Measurements from ENCODE around the gene KRTAP1-5. TPM values are rescaled to one million over a fixed set of nuclear protein-coding genes. Genes with fewer than 3 reads are reported as not detected.
"Not testable (repeated sequence)": the region's sequence is repeated elsewhere in the genome, so short reads cannot be mapped to it uniquely, and the experiment has no call there.

Gene KRTAP1-5
- total RNA-seq, 1 experiment from 2014 or later, result not detected

DNA sequence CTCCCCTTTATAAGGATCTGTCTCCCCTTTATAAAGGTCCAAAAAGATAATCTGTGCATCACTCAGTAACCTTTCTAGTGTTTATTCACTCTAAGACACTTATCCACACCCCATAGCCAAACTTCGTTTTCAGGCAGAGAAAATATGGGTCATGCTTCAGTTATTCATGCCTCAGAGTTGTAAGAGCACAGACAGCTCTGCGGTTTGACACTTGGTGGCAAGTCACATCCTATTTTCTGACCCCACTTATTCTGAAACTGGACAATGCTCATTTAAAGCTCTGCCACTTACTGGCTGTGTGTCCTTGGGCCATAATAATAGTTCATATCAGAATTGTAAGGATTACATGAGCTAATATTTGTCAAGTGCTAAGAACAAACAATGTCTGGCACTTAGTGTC, 22.1 kb upstream of the KRTAP1-5 start:
- peak; percentile 68 for DNase-seq (ENCODE audit: low read depth)

DNA sequence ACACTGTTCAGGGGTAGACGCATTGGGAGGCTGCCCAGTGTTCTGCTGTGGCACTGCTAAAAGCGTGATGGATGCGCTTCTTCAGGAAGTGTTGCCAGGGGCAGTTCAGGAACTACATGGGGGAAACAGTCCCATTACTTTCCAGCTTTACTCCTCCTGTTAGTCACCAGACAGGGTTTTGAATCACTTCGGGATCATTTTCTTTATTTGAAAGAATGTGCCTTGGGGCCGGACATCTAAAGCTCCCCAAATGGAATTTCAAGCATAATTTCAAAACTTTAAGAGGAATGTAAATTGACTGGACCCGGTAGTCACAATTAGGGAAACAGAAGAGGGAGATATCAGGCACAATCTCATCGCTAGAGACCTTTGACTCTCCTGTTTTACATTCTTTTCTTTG, 21.4 kb upstream of the KRTAP1-5 start:
- DNase-seq (ENCODE audit: low read depth), result peak; percentile 26

GRCh38 chr17:41046735-41047465, 19.9 kb upstream of the KRTAP1-5 start, which contains the start of gene KRTAP2-1:
Gene KRTAP2-1, minus strand, starts transcription at chr17:41047316. Its CDS starts 49 bp downstream, at chr17:41047267.
- not testable (repeated sequence) for DNase-seq (ENCODE audit: low read depth)

GRCh38 chr17:41042953-41043352, 15.9 kb upstream of the KRTAP1-5 start:
- no peak for DNase-seq (ENCODE audit: low read depth)

GRCh38 chr17:41040783-41041571, 14.0 kb upstream of the KRTAP1-5 start, which contains the start of gene KRTAP1-1:
Gene KRTAP1-1, minus strand, starts transcription at chr17:41041450. Its CDS starts 53 bp downstream, at chr17:41041397.
- DNase-seq (ENCODE audit: low read depth), result not testable (repeated sequence)

GRCh38 chr17:41037853-41038350, 10.9 kb upstream of the KRTAP1-5 start:
- DNase-seq (ENCODE audit: low read depth), result no peak

GRCh38 chr17:41034346-41034935, 7.4 kb upstream of the KRTAP1-5 start, which contains the start of gene KRTAP1-3:
Gene KRTAP1-3, minus strand, starts transcription at chr17:41034874. Its CDS starts 53 bp downstream, at chr17:41034821.
- DNase-seq (ENCODE audit: low read depth), result not testable (repeated sequence)

DNA sequence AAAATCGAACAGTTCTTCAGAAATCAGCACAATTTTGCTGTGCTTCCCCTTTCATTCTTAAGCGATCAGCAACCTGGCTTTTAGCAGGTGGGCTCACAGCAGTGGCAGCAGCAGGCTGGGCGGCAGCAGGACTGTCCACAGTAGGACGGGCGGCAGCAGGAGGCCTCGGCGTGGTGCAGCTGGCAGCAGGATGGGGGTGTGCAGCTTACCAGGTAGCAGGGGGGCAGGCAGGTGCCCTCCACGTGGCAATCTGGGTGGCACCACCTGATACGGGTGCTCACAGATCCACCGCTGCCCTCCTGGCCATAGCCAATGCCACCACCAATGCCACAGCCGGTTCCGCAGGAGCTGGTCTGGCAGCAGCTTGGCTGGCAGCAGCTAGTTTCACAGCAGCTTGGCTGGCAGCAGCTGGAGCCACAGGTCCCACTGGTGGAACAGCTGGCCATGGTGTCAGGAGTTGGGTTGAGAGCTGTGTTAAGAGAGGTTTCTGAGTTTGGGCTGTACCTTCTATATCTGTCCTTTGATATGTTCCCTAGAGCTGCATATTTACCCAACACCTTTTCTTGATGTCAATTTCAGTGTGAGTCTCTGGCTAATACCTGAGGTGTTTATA, 2.7 kb upstream of the KRTAP1-5 start, which contains the start of gene KRTAP1-4:
KRTAP1-4 (minus strand) TSS at position 563 of the 613 bp plus-strand sequence; CDS start at position 446, 117 bp downstream.
- no peak for DNase-seq (ENCODE audit: low read depth)

DNA sequence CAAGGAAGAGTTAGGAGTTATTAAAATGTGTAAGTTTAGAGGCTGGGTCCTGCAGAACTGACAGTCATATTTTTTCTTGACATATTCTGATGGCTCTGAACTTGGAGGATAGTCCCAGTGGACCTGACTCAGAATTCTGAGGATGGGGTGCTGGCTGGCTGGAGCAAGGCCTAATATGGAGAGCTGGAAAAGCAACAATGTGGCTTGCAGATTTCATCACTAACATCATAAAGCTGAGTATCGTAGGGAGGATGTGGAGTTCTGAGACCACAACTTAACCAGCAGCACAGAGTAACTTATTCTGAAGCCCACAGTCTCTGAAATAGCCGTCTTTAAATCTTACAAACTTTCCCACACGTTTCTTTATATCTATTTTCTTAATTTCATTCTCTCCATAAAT, 2.3 kb downstream of the KRTAP1-5 start:
- no peak for DNase-seq (ENCODE audit: low read depth)

DNA sequence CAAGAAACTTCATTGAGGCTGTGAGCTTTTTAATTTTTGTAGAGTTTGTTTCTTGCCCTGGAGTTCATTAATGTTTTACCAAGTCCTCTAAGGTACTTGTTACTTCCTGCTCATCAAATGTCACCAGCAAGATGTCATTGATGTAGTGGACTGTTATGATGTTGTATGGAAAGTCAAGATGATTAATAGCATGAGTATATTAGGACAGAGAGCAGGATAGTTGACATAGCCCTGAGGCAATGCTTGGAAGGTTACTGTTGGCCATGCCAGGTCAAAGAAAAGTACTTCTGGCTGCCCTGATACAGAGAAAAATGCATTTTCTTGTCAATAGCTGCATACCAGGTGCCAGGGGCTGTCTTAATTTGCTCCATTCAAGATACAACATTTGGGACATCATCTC, 6.7 kb downstream of the KRTAP1-5 start:
- DNase-seq (ENCODE audit: low read depth), result no peak

GRCh38 chr17:41019415-41019814, 7.6 kb downstream of the KRTAP1-5 start:
- DNase-seq (ENCODE audit: low read depth), result no peak

GRCh38 chr17:41018541-41018940, 8.5 kb downstream of the KRTAP1-5 start:
- no peak for DNase-seq (ENCODE audit: low read depth)

GRCh38 chr17:41016578-41017215, 10.3 kb downstream of the KRTAP1-5 start:
- no peak for DNase-seq (ENCODE audit: low read depth)

- DNase-seq (ENCODE audit: low read depth), result no peak
Measured at GRCh38 chr17:41015454-41015853, 11.6 kb downstream of the KRTAP1-5 start.

- no peak for DNase-seq (ENCODE audit: low read depth)
Measured at GRCh38 chr17:41013606-41014005, 13.4 kb downstream of the KRTAP1-5 start.

GRCh38 chr17:41013181-41013580, 13.8 kb downstream of the KRTAP1-5 start:
- DNase-seq (ENCODE audit: low read depth), result no peak

GRCh38 chr17:41012326-41013120, 14.5 kb downstream of the KRTAP1-5 start:
- no peak for DNase-seq (ENCODE audit: low read depth)

- DNase-seq (ENCODE audit: low read depth), result no peak
Measured at GRCh38 chr17:41010441-41010840, 16.6 kb downstream of the KRTAP1-5 start.

DNA sequence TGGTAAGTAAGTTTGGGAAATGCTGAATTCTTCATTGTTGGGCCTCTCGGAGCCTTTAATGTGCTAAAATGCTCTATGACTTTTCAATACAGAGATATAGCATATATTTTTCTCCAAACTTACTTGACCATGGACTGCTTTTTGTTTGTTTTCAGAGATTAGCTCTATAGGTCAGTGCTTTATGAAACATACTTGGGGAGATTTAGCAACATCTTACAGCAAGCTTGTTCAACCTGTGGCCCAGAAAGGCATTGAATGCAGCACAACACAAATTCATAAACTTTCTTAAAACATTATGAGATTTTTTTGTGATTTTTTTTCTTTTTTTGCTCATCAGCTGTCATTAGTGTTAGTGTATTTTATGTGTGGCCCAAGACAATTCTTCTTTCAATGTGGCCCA, 17.1 kb downstream of the KRTAP1-5 start:
- no peak for DNase-seq (ENCODE audit: low read depth)

GRCh38 chr17:41009301-41009760, 17.7 kb downstream of the KRTAP1-5 start:
- DNase-seq (ENCODE audit: low read depth), result no peak
